Measurements from ENCODE around the gene LYZL6.

LYZL6 gene

GRCh38 chr17:35943537-35943936, at the start of gene LYZL6:
TSS of gene LYZL6 (minus strand) at chr17:35943713. CDS start at chr17:35939356, 4,357 bp downstream.
- no peak for DNase-seq (ENCODE audit: low read depth)
- no peak for TF ChIP-seq CTCF (IDR thresholded peaks at IDR 0.05; ENCODE audit: low read length, missing control alignments)

GRCh38 chr17:35991075-35991474, 47.6 kb upstream of the LYZL6 start:
- H3K4me3 ChIP-seq (replicated peaks; ENCODE audit: low read depth, low read length) = no peak overlapping the region
- TF ChIP-seq CTCF (IDR thresholded peaks at IDR 0.05; ENCODE audit: low read length, missing control alignments) = no peak
- DNase-seq (ENCODE audit: low read depth) = no peak

More at GRCh38 chr17:35943537-35943936, at the start of gene LYZL6:
- no peak within 1 kb of the TSS for H3K4me3 ChIP-seq (replicated peaks; ENCODE audit: low read depth, low read length)

- no peak for TF ChIP-seq CTCF (IDR thresholded peaks at IDR 0.05; ENCODE audit: low read length, missing control alignments)
- DNase-seq (ENCODE audit: low read depth) = no peak
- no peak overlapping the region for H3K4me3 ChIP-seq (replicated peaks; ENCODE audit: low read depth, low read length)
Observed at GRCh38 chr17:35988164-35988563, 44.7 kb upstream of the LYZL6 start.

GRCh38 chr17:35986643-35987042, 43.1 kb upstream of the LYZL6 start, which contains the start of gene CCL14:
TSS of gene CCL14 (minus strand) at chr17:35986729. CDS start at chr17:35986649, 80 bp downstream.
- TF ChIP-seq CTCF (IDR thresholded peaks at IDR 0.05; ENCODE audit: low read length, missing control alignments) = no peak
- H3K4me3 ChIP-seq (replicated peaks; ENCODE audit: low read depth, low read length) = no peak within 1 kb of the TSS
- no peak for DNase-seq (ENCODE audit: low read depth)

GRCh38 chr17:35984140-35984539, 40.6 kb upstream of the LYZL6 start:
- H3K4me3 ChIP-seq (replicated peaks; ENCODE audit: low read depth, low read length) = no peak overlapping the region
- DNase-seq (ENCODE audit: low read depth) = no peak
- TF ChIP-seq CTCF (IDR thresholded peaks at IDR 0.05; ENCODE audit: low read length, missing control alignments) = no peak

- no peak for TF ChIP-seq CTCF (IDR thresholded peaks at IDR 0.05; ENCODE audit: low read length, missing control alignments)
- DNase-seq (ENCODE audit: low read depth) = no peak
Observed at GRCh38 chr17:35982409-35983191, 39.1 kb upstream of the LYZL6 start.

GRCh38 chr17:35981908-35982330, 38.4 kb upstream of the LYZL6 start:
- H3K4me3 ChIP-seq (replicated peaks; ENCODE audit: low read depth, low read length) = no peak overlapping the region
- no peak for TF ChIP-seq CTCF (IDR thresholded peaks at IDR 0.05; ENCODE audit: low read length, missing control alignments)
- no peak for DNase-seq (ENCODE audit: low read depth)

More at GRCh38 chr17:35982409-35983191, 39.1 kb upstream of the LYZL6 start:
- H3K4me3 ChIP-seq (replicated peaks; ENCODE audit: low read depth, low read length) = no peak overlapping the region
